Anterior cingulate cortex (tissue), 58 donors: ENCODE results near the gene C2orf76.
"Not testable (repeated sequence)": the region's sequence is repeated elsewhere in the genome, so short reads cannot be mapped to it uniquely, and the experiment has no call there.

Experiments used
- DNase-seq, 58 donors: peaks; one replicate each; lab custom pipeline; 2025; lab: John Stamatoyannopoulos, UW

C2orf76 gene

GRCh38 chr2:119366649-119367471 is at the start of gene C2orf76, which contains the start of gene DBI:
TSS of gene C2orf76 (minus strand) at chr2:119366834. CDS start at chr2:119339959, 26,875 bp downstream.
TSS of gene DBI (plus strand) at chr2:119366977. CDS start at chr2:119367052, 75 bp downstream.
- peak; percentile 56 to 98 (median 95) for DNase-seq

GRCh38 chr2:119415630-119416029 is 49.0 kb upstream of the C2orf76 start:
- DNase-seq: no peak

GRCh38 chr2:119414894-119415293 is 48.3 kb upstream of the C2orf76 start:
- no peak for DNase-seq

- no peak for DNase-seq
Observed at GRCh38 chr2:119409506-119409905, 42.9 kb upstream of the C2orf76 start.

- DNase-seq: no peak
Observed at GRCh38 chr2:119408221-119408619, 41.6 kb upstream of the C2orf76 start.

- DNase-seq: peak in 21 of 58 donors; percentile 7 to 47 (median 16)
Observed at GRCh38 chr2:119407430-119408220, 41.0 kb upstream of the C2orf76 start.

GRCh38 chr2:119405151-119405550 is 38.5 kb upstream of the C2orf76 start:
- no peak for DNase-seq

- DNase-seq: not testable (repeated sequence)
Observed at GRCh38 chr2:119403618-119404017, 37.0 kb upstream of the C2orf76 start.

- DNase-seq: no peak
Observed at GRCh38 chr2:119402645-119403560, 36.3 kb upstream of the C2orf76 start.

- no peak for DNase-seq
Observed at GRCh38 chr2:119402106-119402505, 35.5 kb upstream of the C2orf76 start.

GRCh38 chr2:119397196-119397595 is 30.6 kb upstream of the C2orf76 start:
- DNase-seq: no peak

- DNase-seq: no peak
Observed at GRCh38 chr2:119393971-119394748, 27.5 kb upstream of the C2orf76 start.

- peak in 4 of 58 donors; percentile 6 to 42 (median 14) for DNase-seq
Observed at GRCh38 chr2:119389615-119390306, 23.1 kb upstream of the C2orf76 start.

- DNase-seq: peak in 54 of 58 donors; percentile 13 to 87 (median 61)
Observed at GRCh38 chr2:119387381-119388129, 20.9 kb upstream of the C2orf76 start.

- DNase-seq: no peak
Observed at GRCh38 chr2:119385466-119385865, 18.8 kb upstream of the C2orf76 start.

- no peak for DNase-seq
Observed at GRCh38 chr2:119384971-119385370, 18.3 kb upstream of the C2orf76 start.

- no peak for DNase-seq
Observed at GRCh38 chr2:119383410-119384140, 16.9 kb upstream of the C2orf76 start.
